NCI-H2029 (cell line): Measurements from ENCODE around the gene ITIH5.

ENCODE experiments used
- DNase-seq: peaks from one replicate; lab custom pipeline; 2025; lab: John Stamatoyannopoulos, UW

Gene ITIH5

DNA sequence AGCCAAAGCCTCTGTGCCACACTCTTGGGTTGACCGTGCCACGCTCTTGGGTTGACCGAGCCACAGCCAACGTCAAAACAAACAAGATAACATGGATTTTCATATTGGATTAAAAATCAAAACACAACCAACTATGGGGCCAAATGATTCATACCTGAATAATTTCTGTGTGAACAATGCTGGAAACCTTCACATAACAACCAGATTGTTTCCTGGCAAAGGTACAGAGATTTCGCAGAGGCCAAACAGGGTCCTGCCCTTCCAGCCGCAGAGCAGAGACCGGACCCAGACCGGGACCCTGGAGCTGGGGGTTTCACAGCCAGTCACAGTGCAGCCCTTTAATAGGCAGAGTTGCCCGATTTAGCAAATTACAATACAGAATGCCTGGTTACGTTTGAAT, 40.5 kb downstream of the ITIH5 start:
- DNase-seq, result no peak

DNA sequence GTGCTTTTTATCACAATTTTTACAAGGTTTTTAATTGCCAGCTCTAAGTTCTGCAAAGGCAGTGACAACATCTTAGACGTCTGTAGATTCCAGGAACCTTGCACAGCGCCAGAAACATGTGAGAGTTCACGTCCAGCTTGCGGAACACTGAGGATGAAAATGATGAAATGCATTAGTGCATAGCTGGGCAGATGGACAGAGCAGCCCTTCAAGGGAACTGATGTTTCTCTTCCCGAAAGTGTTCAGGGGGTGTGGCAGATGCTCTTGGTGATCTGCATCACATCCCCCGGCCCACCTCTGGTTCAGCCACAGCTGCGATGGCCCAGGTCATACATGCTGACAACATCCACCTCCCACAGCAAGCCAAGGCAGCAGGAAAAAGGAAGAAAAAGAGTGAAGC, 40.9 kb downstream of the ITIH5 start:
- DNase-seq, result no peak

DNA sequence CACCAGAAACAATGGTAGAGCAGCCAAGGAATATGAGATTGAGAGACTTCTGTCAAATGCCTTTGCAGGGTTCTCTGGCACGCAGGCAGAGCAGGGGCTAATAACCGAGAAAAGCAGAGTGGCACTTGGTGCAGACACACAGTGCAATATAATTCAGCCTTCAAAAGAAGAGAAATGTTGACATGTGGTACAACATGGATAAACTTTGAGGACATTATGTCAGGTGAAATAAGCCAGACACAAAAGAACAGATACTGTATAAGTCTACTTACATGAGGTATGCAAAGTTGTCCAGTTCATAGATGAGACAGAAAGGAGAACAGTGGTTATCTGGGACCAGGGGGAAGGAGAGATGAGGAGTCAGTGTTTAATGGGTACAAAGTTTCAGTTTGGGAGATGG, 41.8 kb downstream of the ITIH5 start:
- DNase-seq, result no peak

DNA sequence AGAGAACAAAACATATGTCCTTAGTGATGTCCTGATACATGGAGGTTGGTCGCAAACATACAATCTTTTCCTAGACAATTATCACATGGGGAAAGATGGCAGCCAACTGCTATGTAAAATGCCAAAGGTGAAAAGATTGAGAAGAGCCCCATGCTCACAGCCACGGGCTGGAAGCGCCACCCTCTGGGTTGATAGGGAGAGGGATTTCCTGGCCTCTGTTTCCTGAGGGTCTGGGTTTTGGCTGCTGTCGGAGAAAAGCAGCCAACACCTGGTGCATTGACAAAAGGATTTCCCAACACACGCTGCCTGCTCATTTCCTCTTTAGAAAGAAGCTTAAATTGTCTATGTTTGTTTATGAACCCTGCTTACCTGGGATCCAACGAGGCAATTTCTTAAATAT, 43.8 kb downstream of the ITIH5 start:
- no peak for DNase-seq

DNA sequence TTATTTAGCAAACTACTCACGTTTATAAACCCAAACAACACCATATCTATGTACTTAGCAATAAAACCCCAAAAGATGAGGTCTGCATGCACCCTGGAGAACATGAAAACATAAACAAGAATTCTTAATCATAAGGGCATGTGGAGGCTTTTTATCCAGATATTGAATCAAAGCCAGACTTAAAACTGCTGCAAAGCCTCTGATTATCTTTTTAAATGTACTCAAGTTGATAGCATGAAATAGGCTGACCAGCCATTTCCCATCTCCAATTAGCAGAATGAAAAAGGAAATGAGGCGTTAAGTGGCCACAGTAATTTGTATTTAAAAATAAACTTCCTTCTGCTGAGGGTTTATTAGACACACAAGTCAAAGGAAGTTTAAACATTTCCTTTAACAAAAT, 48.3 kb downstream of the ITIH5 start:
- no peak for DNase-seq

DNA sequence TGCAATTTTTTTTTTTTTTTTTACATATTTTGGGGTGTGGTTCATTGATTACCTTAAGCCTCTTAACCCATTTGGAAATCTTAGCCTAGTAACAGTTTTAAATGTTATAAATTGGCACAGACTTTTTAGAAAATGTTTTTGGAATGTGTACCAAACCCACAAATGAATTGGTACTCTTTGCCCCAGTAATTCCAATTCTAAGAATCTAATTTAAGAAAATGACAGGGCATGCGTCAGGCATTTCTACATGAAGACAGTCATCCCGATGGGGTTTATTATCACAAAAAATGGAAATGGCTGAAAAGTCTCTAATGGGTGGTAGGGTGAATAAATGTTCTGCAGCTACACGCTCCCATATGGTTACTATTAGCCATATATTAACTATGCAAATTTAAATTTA, 54.9 kb downstream of the ITIH5 start:
- DNase-seq, result no peak

DNA sequence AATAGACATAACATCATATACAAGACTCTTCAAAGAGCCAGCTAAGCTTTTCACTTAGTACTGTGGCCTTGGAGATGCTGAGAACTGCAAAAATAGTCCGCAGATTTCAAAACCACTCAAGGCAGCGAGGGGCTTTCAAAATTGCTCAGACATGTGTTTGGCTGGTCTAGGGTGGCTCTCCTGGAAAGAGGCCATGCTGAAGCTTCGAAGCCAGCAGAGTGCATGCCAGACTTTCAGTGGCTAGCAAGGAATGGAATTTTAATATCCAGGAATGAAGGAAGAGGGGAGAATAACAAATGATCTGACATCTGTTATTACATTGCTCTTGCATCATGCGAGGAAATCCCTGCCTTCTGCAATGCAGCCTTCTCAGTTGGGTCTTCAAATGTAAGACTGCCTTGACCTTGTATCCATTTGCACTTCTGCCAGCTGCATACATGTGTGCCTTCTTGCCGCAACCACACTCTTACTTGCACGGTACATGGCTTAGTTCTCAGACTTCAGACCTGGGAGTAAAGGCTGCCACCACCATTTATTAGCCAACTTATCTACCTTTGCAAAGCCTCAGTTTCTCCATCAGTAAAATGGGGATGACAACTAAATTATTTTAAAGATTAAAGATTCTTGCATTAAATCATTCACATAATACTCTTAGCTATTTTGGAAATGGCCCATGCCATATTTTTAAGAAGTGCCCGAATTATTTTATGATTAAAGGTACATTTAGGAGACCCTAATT, 55.9 kb downstream of the ITIH5 start:
- DNase-seq, result no peak

DNA sequence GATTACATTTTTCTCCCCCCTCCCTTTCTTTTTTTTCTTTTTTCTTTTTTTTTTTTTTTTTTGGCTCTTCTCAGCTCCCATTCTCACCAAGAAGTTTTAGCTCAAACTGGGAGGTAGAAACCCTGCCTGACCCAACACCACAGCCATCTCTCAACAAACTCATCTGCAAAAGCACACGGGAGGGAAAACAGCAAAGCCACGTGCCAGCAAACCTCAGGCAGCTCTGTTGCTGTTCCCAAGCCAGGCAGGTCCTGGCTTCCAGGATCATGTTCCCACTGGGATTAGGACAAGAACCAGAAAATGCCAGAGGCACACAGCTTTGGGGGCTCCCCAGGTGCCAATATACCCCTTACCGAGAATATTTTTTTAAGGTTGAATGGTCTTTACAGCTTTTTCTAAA, 56.7 kb downstream of the ITIH5 start:
- no peak for DNase-seq

DNA sequence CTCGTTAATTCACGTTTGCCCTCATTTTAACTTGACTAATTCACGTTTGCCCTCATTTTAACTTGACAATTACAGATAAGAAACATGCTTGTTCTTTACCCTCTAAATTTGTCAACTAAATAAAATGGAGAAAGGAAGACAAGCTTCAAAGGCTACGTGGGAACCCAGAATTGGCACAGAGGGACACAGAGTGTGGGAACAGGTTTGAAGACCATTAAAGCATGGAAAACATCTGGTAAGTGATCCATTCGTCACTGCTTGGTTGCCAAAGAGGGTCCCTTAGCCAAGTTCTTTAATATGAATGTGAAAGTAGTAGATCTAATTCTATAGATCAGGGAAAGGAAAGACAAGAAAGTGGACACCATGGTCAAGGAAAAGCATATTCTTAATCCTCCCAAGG, 57.2 kb downstream of the ITIH5 start:
- no peak for DNase-seq

DNA sequence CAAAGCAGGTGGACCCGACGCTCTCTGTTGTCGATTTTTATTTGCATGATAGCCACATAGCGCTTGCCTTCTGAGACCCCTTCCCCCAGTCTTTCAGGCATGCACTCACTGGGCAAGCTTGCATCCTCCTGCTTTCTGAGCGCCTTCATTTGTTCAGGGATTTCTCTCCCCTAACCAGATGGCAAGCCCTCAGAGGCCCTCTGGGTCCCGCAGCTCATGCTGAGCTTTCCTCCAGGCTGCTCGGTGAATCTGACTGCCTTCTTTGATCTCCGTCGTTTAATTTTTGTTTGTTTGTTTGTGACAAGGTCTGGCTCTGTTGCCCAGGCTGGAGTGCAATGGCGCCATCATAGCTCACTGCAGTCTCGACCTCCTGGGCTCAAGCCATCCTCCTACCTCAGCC, 58.8 kb downstream of the ITIH5 start:
- DNase-seq, result no peak

DNA sequence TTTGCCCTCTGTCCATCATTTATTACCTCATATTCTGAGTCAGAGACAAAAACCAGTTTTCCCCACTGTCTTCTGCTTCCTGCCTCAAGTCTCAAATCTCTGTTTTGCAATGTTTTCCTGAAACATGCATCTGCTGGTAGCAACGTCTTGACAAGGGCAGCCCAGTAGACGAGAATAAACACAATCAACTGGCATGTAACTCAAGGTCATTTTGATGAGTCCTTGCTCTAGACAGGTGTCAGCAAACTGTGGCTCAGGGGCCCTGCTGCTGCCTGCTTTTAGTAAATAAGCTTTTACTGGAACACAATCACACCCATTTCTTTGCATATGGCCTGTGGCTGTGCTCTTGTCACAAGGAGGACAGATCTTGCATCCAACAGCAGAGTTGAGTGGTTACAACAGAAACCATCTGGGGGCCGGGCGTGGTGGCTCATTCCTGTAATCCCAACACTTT, 59.8 kb downstream of the ITIH5 start:
- DNase-seq, result no peak

DNA sequence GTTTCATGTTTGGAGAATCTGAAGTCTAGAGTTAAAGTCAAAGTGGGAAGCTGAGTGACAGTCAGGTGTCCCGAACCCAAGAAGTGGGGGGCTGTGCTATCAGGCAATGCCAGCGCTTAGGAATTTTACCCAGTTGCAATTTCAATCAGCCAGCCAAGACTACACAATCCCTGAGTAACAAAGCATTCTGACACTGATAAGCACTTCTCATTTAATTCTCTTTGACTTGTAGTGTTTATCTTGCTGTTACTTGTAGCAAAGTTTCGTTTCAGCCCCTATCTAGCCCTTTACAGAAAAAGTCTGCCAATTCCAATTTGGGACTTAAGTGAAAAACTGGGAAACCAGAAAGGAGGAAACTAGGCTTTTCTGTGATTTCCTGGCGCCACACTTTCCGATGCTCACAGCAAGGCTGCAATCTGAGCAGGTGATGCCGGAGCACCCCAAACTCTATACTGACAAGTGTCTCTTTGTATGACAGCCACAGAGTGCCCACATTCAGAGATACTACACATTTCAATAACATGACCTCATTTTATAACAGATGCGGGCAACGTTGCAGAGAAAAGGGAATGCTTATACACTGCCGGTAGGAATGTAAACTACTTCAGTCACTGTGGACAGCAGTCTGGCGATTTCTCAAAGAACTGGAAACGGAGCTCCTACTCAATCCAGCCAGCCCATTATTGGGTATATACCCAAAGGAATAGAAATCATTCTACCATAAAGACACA, 61.0 kb downstream of the ITIH5 start:
- DNase-seq, result no peak

DNA sequence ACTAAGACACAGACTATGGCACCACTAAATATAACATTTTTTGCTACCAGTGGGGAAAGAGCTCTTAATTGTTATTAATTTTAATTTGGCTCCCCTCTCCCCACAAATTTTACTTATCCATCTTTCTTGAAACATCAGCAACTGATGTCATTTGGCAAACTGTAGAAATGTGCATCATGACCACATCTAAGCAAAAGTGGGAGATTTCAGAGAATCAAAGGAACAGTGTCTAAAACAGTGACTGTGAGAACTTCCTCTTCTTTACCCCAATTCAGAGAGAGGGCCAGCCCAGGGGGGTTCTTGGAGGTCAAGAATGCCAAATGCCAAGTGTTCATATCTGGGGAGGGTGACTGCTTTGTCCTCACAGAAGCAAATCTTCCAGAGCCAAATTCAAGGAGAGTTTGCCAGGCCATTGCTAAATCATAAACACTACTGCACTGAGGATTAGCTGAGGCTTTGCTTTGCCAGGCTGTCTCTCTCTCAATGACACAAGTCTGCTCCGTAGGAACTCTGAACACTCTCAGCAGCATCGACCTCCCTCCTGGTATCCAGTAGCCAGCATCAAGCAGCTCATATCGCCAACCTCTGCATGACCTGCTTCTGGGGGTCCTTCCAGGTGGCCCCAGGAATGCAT, 65.6 kb downstream of the ITIH5 start:
- no peak for DNase-seq

DNA sequence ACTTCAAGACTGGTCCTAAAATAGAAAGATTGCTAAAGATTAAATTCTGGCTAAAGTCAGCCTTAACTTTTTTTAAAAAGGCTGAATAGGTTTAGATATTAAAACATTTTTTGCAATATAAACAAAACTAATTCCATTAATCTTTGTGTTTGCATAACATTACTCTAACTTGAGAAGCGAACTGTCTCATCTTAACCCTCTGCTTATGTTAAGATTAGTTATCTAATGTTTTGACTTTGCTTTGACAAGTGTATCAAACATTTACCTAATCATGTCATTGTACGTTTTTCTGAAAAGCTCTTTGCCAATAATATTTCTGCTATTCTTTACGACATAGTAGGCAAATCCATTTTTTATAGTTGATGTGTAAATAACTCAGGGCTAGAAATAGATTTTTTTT, 68.0 kb downstream of the ITIH5 start:
- DNase-seq, result no peak

DNA sequence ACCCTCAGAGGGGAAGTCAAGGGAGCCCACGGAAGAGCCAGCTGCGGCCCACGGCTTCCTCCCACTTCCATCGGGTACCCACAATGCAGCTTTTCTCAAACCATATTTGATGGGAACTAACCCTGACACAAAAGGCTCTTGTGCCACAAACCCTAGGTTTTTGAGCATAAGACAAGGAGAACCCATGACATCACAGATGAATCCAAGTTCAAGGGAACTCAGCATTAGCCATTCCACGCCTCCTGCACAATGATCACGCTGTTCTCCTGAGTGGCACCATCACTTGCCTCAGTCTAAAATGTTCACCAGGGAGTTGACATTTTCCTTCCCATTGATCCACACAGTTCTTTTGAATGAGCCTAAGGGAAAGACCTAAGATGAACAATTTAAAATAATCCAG, 70.4 kb downstream of the ITIH5 start:
- DNase-seq, result no peak

DNA sequence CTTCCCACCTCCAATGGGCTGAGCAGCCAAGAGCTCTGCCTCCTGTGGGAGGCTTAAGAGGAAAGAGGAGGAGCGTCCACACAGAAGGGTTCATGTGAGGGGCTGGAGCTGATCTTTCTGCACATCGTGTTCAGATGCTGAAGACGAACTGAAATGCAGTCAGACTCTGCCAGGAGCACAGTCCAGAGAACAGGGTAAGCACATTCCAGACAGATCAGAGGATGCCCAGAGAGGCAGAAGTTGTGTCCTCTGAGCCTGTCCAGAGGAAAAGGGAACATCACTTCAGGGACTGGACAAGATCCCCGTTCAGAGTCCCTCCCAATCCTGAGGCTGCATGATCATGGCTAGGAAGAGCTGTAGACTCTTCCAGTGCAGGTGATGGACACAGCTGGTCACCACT, 72.9 kb downstream of the ITIH5 start:
- DNase-seq, result no peak

DNA sequence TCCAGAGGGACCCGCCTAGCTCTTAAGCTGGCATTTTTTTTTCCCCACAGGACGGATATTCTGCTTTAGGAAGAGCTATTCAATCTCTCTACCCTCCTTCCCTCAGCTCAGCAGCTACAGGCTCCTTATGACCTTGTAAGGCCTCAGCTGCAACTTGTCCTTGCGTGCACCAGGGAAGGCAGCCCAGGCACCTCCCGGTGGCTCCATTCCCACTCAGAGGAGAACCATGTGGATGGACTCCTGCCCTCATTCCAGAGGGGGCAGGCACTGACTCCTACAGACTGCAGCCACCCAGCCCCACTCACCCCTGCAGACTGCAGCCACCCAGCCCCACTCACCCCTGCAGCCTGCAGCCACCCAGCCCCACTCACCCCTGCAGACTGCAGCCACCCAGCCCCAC, 73.7 kb downstream of the ITIH5 start:
- no peak for DNase-seq

DNA sequence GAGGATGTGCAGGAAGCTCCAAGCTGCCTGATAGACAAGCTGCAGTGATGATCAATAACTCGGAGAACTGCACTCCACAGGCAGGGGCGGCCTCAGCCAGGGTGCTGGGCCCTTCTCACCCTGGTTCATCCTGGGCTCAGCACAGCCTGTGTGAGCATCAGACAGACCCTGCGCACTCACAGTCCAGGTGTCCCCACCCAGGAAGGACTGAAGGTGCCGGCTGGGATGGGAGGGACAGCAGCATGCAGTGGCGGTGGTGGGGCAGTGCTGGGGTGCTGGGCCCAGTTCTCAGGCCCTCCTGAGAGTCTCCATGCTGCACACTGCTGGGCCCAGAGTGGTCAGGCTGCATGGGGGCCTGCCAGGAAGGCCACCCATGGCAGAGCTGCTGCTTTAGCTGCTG, 74.1 kb downstream of the ITIH5 start:
- DNase-seq, result no peak

DNA sequence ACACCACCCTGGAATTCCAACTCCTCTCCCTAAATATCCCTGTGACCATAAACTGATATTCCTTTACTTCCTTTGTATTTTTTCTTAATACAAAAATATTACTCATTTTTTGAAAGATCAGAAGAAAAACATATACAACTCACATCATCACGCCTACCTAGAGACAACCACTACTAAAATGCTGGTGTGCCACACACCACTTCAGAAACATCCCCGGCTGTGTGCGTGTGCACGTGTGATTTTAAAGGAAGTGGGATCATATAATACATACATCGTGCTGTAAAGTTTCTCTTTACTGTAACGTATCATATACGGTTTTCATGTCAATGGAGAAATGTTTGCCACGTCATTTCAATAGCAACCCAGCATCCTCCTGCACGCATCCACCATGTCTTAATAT, 76.5 kb downstream of the ITIH5 start:
- DNase-seq, result no peak

DNA sequence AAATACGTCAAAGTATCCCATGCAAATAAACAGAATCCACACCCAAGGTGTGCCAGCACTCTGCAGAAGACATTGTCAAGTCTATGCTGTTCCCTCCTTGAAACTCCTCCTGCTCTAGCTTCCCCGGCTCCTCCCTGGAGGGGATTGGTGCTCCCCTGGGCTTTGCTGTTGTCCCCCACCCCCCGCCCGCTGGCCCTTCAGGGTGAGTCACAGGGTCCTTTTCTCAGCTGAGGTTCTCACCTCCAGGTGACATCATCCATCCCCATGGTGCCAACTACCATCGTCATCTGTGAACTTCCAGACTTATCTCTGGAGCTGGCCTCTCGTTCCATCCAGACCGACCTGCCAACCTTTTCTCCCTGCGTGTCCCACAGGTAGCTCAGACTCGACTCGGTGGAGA, 77.0 kb downstream of the ITIH5 start:
- no peak for DNase-seq

DNA sequence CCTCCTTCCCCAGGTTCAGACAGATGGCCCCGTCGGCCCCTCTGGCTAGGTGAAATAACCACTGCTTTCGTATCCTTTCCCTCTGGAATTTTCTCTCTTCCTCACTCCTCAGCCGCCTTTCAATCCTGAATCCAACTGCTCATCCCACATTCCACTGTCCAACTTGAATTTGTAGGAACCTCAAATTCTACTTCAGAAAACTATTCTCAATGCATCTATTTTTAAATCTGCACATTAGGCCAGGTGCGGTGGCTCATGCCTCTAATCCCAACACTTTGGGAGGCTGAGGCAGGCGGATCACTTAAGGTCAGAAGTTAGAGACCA, 78.9 kb downstream of the ITIH5 start:
- no peak for DNase-seq

DNA sequence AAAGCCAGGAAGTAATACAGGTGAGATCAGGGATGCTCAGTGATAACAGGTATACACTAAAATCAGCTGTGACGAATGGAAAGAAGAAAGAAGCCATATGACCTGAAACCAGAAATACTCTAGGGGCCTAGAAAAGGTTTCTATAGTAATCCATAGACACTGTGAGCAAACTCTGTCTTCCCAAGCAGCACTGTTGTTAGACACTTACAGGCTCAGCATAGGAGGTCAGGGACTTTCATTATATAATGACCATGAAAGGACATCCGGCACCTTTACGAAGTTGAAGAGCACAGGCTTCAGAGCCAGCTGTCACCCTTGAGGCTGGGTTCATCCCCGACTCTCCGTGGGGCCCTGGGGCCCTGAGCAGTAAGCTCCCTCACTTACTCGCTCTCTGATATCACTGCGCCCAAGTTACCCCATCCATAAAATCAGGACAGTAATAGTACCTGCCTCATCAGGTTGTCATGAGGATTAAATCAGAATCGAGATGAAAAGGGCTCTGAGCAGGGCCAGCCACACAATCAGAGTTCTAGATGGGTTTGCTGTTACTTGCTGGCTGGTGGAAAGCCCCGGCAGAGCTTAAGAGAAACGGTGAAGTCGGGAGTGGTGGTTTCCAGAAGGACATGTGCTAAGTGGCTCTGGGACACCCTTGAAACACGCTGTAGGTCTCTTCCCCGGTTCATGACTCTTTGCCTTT, 79.5 kb downstream of the ITIH5 start:
- no peak for DNase-seq

DNA sequence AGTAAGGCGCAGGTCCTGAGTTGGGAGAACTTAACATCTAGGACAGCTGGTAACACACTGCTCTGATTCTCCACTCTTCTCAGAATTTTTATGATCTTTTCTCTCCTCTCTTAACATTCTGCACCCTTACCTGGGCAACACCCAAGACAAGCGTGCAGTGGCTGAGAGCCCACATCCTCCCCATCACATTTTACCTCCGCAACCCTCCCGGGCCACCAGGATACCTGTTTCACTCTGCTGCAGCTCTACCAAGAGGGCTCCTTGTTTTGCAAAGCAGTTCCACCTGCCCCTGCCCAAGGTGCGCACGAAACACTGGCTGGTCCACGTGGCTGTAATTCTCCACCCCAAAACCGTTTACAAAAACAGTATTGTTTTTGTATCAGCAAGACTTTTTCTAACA, 81.5 kb downstream of the ITIH5 start:
- DNase-seq, result no peak
